ENCODE data around the gene CALML5.

The CALML5 gene

DNA sequence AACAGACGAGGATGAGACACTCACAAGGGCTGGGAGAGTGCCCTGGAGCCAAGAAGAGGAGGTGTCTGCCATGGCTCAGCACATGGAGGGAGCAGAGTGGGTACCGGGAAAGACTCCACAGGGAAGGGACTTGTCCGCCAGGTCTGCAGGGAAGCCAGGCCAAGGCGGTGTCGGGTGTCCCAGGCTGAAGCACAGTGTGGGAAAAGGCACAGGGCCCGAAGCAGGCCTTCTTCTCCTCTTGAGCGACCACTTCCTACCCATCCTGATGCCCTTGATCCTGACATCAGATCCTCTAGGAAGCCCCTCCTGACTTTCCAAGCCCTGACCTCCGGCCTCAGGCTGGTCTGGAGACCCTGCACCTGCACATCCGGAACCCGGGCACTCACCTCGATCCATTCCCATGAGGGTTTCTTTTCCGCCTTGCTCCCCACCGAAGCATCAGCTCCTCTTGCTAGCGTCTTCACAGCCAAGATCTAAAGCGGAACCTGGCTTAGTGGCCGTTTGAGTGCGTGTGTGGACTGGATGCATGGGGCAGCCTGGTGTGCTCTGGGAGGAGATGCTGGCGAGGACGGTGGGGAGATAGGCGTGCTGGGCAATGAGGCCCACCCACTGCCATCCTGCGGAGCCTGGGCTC, 33.8 kb upstream of the CALML5 start:
- DNase-seq (ENCODE audit: low read depth): no peak

GRCh38 chr10:5532618-5533097, 33.3 kb upstream of the CALML5 start:
- DNase-seq (ENCODE audit: low read depth): no peak

- no peak for DNase-seq (ENCODE audit: low read depth)
Measured at GRCh38 chr10:5532307-5532605, 32.9 kb upstream of the CALML5 start.

- DNase-seq (ENCODE audit: low read depth): no peak
Measured at GRCh38 chr10:5531558-5532306, 32.4 kb upstream of the CALML5 start.

- no peak for DNase-seq (ENCODE audit: low read depth)
Measured at GRCh38 chr10:5530846-5531557, 31.6 kb upstream of the CALML5 start.

GRCh38 chr10:5530412-5530806, 31.0 kb upstream of the CALML5 start:
- no peak for DNase-seq (ENCODE audit: low read depth)

DNA sequence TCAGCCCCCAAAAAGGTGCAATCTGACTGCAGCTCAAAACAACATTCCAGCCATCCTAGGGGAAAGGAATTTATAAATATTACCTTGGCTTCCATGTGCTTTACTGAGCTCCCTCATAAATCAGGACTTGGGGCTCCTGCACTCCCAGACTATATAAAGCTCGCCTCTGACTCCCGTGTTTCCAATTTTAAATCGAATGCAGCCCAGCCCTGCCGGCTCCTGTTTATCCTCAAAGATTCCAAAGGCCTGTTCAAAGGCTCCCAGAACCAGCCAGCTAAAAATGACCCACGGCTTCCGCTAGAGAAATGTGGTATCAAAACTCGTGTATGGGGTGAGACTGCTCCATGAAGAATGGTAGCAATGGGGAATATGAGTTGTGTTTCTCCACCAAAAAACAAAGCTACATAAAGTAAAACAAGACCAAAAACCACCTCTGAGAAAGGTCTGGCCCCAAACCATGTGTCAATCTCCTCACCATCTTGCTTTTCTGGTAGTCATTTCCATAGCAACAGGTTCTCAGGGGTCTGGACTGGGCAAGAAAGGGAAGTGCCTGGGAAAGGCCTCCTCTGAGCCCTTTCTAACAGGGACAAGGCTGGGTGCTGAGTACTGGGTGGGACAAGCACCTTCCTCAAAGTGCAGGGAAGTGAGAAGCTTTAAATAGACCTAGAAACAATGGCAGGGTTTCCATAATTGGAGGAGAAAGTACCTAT, 30.5 kb upstream of the CALML5 start:
- no peak for DNase-seq (ENCODE audit: low read depth)

- no peak for DNase-seq (ENCODE audit: low read depth)
Measured at GRCh38 chr10:5528989-5529701, 29.8 kb upstream of the CALML5 start.

DNA sequence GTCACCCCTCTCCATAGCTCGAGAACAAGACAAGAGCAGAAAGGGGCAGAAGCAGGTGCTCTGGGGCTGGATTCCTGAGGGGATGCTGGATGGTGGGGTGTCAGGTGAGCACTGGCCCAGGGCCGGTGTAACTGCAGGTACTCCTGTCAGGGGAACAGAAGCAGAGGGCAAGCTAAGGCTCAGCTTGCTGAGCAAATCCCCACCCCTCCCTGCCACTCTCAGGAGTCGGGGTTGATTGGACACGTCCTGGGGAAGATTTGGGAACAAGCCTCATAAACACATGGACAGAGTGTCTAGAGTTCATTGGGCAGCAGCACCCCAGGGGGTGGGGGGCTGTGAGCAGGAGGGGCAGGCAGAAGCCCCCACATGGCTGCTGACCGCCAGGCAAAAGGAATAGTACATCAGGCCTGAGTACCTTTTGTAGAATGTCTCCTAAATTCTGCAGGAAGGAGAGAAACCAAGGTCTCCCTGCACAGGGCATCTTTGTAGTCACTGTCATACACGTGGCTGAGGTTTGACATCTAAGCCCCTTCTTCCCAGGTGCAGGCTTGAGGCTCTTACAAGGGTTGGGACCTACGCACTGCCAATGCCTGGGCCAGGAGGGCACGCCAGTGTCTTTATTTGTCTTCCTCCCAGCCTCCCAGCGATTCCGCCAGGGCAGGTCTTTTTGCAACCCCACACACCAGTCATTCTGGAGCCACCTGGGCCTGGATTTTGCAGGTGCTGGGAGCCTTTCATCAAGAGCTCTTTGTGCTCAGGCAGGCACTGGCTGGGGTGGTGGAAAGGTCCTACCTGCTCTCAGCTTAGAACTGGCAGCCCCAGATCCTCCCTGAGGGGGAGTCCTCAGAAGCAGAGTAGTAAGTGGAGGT, 28.2 kb upstream of the CALML5 start:
- no peak for DNase-seq (ENCODE audit: low read depth)

- DNase-seq (ENCODE audit: low read depth): no peak
Measured at GRCh38 chr10:5526691-5527331, 27.4 kb upstream of the CALML5 start.

DNA sequence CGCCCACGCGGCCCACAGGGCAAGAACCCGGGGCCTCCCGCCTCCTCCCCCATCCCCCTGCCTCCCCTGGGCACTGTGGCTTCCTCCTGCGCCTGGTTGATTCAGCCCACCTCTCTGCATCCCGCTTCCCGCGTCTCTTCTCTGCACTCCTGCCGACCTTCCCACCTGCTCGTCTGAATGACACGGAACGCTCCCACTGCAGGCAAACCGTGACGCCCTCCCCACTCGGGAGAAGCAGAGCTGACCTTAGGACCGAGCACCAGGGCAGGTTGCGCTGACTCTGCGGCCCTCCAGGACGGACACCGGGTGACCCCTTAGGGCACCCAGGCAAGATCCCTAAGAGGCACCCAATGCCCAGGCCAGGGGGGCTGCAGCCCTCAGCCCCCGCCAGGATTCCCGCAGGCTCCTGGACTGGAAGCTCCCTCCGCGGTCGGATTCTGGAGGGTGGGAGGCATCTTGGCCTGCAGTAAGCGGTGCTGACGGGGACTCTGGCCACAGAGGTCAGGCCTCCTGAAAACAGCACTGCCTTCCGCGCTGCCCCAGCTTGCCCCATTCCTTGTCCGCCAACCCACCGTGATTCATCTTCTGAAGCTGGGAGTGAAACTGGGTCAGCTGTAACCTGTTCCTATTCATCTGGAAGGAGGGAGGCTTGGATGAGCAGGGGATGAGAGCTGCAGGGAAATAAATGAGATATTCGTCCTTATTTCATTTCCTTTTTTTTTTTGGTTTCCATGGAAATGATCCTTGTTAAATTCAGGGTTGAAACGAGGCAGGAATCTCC, 26.4 kb upstream of the CALML5 start:
- no peak for DNase-seq (ENCODE audit: low read depth)

- no peak for DNase-seq (ENCODE audit: low read depth)
Measured at GRCh38 chr10:5524641-5525560, 25.5 kb upstream of the CALML5 start, which contains the start of gene CALML3. CALML3 (plus strand) TSS chr10:5524961; CDS start chr10:5525086, 125 bp downstream.

DNA sequence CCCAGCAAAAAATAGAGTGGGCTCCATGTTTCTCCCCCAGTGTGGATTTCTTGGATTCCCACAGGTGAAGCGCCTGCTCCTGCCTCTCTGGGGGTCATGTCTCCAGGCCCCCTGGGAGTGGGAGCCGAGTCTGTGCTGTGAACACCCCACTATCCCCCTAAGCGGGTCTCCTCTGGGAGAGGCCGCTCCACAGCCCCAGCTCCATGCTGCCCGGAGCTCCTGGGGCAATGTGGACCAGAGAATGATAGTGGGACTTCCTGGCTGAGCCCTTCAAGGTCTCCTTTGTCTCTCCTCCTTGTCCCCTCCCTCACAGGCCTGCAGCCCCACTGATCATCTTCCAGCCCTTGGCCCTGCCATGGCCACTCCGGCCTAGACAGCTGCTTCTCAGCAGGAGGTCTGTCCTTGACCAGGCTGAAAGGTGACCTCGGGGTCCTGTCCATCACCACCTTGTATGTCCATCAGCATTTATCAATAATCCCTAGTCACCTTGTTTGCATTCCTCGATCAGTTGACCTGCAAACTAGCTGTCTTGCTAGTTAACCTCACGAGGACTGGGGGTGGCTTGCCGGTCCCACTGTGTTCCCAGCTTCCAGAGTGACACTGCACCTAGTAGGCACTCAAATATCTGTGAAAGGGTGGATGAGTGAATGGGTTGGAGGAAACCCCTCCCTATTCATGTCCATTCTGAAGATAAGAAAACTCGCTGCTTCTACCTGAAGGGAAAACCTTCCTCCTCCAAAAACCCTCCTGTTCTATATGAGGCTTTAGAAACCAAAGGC, 24.6 kb upstream of the CALML5 start:
- DNase-seq (ENCODE audit: low read depth): no peak

DNA sequence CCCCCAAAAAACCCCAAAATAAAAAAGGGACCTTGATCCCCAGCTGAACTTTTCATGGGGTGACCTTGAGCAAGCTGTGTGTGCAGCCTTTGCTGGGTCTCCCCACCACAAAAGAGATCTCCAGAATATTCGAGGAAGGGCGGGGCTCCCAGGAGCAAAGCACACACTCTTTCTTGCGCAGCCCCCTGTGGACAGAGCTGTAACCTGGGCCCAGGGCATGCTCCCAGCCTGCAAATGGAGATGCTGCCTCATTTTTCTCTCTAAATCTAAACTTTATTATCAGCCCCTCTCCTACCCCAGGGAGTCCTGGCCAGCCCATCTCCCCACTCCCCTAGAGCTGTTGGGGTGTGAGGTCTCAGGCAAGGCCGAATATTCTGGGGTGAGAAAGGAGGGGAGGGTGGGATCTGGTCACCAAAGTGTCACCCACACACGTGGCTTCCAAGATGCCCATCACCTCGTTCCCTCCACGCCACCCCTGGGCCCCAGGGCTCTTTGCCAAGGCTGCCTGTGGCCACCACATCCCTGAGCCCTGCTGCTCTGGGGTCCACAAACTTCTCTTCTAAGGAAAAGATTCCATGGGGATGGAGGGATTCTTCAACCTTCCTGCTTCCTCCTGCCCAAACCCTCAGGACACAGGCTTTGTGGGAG, 23.7 kb upstream of the CALML5 start:
- no peak for DNase-seq (ENCODE audit: low read depth)

DNA sequence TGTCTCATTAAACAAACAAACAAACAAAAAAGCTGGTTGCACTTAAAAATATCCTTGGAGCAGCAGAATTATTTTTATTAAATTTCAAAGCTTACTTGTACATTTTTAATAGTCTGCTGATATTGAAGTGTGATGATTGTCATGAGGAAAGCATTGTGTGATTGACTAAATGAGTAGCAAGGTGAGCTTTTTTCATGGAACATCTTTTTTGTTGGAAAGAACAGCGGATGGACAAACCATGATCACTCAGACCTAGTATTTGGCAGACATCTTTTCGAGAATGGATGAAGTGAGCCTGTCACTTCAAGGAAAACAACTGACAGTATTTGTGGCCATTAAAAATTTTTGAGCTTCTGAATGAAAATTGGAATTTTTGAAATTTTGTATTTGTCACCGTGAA, 19.7 kb upstream of the CALML5 start:
- DNase-seq (ENCODE audit: low read depth): no peak

DNA sequence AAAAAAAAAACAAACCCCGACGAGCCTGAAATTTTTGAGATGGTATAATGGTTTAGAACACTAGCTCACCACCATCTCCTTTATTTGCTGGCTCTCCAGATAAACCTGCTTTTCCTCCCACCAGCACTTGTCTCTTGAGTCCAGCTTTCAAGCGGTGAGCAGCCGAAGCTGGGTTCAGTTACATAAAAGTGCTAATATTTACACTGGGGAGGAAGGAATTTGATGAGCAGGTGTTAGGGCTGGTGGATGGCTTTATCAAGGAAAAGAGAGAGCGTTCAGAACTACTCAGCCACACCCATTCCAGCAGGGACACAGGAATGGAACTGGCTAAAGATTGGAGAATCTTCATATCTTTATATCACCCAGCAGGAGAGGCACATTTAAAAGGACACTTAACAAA, 18.8 kb upstream of the CALML5 start:
- DNase-seq (ENCODE audit: low read depth): no peak

DNA sequence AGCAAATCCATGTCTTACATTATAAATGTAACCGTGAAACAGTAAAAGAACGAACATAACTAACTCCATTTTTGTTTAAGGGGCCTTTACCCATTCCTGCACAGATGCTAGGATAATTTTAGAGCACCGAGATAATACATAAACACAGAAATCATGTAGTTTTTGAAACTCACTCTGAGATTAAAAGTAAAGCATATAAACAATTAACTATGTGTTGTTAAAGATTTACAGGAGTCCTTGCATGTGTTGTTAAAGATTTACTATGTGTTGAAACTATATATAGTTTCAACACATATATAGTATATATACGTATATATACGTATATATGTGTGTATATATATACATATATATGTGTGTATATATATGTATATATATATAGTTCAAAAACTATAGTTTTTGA, 18.2 kb upstream of the CALML5 start:
- no peak for DNase-seq (ENCODE audit: low read depth)

Measured in HS-5 (cell line).